VCaP (cell line): Measurements from ENCODE around the gene CANT1.

Experiments used
- H3K27ac ChIP-seq: fragments of 450-650 bp; 2 replicates; pipeline ENCODE4 v1.5.1; 2017
- TF ChIP-seq, protein P1 (sequence below): fragments of 450-650 bp; conservative IDR thresholded peaks from 2 replicates; pipeline ENCODE4 v1.5.1; 2017; ENCODE audit warnings: mild to moderate bottlenecking, moderate library complexity

CANT1 gene

DNA sequence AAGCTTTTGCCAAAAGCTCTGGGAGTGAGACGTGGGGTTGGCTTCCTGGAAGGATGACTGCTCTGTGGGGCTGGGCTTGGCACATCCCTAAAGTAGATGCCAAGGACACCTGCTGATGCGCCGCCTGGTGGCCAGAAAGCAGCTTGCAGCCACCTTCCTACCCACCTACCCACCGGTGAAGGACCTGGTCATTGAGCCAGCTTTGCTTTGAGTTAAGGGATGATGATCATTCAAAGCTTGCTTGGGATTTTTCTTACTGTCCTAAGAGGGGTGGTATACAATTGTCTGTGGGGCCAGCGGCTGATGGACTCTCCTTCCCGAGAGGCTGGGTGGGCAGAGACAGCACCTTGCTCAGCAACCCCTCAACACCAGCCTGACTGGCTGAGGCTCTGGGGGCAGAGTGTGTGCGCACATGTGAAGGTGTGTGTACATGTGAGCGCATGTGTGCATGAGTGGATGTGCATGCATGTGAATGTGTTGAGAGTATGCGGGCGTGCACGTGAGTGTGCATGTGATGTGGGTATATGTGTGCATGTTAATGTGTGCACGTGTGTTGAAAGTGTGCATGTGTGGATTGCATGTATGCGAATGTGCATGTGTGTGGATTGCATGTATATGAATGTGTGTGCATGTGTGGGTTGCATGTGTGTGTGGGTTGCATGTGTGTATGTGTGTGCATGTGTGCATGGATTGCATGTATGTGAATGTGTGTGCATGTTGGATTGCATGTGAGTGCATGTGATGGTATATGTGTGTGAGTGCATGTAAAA lies 33.0 kb upstream of the CANT1 start:
- H3K27ac ChIP-seq = no peak overlapping the region
- TF ChIP-seq, protein P1, sequence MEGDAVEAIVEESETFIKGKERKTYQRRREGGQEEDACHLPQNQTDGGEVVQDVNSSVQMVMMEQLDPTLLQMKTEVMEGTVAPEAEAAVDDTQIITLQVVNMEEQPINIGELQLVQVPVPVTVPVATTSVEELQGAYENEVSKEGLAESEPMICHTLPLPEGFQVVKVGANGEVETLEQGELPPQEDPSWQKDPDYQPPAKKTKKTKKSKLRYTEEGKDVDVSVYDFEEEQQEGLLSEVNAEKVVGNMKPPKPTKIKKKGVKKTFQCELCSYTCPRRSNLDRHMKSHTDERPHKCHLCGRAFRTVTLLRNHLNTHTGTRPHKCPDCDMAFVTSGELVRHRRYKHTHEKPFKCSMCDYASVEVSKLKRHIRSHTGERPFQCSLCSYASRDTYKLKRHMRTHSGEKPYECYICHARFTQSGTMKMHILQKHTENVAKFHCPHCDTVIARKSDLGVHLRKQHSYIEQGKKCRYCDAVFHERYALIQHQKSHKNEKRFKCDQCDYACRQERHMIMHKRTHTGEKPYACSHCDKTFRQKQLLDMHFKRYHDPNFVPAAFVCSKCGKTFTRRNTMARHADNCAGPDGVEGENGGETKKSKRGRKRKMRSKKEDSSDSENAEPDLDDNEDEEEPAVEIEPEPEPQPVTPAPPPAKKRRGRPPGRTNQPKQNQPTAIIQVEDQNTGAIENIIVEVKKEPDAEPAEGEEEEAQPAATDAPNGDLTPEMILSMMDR = peak; percentile 97

DNA sequence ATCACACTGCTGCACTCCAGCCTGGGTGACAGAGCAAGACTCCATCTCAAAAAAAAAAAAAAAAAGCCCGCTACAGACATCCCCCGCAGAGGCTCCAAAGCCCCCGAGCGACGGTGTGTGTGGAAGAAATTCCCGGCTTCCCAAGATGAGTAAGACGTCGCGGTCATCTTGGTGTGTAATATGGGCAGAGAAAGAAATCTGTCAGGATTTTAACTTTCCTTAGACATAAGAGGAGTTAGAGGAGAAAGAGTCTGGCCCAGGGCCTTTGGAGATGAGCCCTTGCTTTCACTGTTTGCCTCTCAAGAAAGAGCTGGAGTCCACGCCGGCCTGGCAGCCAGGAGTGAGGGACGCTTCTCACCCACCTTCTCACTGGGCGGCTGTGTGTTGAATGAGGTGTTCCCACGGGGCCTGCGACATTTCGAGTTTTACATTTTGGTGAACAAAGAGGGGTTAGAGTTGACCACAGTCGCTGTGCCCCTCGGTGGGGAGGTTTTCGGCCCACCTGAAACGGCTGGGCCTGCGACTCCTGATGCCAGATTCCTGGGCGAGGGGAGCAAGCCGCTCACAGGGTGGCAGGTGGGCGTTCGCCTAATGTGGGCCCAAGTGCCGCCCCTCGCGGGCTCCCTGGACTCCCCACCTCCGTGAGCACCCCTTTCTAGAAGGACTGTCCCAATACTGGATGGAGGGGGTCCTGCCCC lies 32.3 kb upstream of the CANT1 start:
- no peak overlapping the region for H3K27ac ChIP-seq
- TF ChIP-seq, protein P1 = no peak

DNA sequence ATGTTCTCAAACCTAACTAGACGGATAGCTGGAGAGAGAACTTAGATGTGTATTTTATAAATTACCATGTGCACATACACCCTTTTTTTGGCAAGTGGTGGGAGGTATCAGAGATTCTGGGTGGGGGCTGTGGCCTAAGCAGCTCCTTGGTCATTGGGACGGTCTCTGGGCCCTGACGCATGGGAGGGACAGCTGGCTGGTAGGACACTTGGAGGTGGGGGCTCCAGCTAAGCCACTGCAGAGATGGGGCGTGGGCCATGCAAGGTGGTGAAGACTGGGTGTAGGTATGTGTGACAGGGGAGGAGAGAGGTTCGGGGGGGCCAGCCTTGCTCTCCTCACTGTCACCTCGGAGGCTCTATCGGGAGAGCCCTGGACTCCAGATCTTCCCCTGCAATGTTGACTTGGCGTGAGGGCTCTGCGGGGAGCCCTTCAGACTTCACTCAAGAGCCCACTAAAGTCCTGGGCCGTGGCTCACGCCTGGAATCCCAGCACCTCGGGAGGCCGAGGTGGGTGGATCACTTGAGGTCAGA lies 31.5 kb upstream of the CANT1 start:
- no peak overlapping the region for H3K27ac ChIP-seq
- TF ChIP-seq, protein P1 = no peak

DNA sequence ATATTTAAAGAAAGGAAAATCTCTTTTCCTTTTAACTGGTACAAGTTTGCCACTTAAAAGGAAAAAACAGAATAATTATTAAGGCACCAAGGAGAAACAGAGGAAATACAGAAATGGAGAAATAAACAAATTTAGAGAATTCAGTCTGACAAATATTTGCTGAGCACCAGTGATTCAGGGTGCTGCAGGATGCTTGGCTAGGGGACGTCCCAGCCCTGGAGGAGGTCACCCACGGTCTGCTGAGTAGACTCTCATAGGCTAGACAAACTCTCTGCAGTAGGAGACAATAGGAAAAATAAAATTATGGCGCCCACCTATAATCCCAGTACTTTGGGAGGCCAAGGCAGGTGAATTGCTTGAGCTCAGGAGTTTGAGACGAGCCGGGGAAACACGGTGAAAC lies 30.3 kb upstream of the CANT1 start:
- H3K27ac ChIP-seq = no peak overlapping the region
- TF ChIP-seq, protein P1 = no peak

DNA sequence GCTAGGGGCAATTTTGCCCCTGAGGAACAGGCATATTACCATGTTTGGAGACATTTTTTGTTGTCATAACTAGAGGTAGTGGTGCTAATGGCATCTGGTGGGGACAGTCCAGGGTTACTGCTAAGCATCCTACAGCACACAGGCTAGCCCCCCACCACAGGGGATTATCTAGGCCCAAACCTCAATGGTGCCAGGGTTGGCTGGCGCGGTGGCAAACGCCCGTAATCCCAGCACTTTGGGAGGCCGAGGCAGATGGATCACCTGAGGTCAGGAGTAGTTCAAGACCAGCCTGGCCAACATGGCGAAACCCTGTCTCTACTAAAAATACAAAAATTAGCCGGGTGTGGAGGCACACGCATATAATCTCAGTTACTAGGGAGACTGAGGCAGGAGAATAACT lies 29.6 kb upstream of the CANT1 start:
- no peak overlapping the region for H3K27ac ChIP-seq
- TF ChIP-seq, protein P1 = no peak

DNA sequence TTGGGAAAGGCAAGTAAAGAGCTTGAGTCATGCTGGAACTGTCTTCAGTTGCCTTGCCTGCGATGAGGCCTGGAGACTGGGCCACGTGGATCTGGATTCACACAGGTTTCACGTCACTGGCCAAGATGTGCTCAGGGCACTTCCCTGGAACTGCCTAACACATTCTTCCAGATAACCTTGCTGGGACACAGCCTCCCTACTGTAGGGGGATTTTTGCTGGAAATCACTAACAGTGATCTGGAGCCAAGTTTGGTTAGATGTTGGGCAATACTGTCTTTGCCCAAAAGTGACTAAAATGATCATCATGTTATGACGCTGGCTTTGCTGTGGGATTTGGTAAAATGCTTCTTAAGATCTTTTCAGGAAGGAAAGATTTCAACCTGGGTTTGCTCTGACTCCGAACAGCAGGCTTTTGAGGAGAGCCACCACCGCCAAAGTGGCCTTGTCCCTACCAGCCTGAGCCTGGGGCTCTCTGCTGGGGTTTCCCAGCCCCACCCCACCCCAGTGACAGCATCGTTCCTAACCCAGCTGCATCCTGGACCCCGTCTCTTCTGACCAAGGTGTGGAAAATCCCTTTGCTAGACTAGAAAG lies 29.1 kb upstream of the CANT1 start:
- no peak overlapping the region for H3K27ac ChIP-seq

DNA sequence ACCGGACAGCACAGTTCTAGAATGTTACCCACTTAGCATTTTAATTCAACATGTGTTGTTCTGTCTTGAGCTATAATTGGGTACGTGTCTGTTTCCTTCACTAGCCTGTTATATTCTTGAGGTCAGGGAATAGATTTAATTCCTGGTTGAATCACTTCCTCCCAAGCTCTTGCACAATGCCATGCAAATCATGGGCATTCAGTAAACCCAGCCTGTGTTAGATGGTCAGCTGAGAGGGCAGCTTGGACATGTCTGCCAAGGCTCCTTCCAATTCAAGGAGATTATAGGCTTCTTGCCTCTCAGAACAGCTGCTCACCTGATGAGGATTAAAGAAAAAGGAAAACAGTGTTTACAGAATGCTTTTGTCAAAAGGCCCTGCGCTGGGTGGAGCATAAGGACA lies 27.0 kb upstream of the CANT1 start:
- H3K27ac ChIP-seq = no peak overlapping the region
- TF ChIP-seq, protein P1 = no peak

More for the DNA sequence above, 29.1 kb upstream of the CANT1 start:
- TF ChIP-seq, protein P1 = no peak
